COLO668 (cell line): Measurements from ENCODE around the gene MTOR.

Experiments used
- DNase-seq: peaks from one replicate; lab custom pipeline; 2025; ENCODE audit not compliant: unreplicated experiment; lab: John Stamatoyannopoulos, UW

Gene MTOR

DNA sequence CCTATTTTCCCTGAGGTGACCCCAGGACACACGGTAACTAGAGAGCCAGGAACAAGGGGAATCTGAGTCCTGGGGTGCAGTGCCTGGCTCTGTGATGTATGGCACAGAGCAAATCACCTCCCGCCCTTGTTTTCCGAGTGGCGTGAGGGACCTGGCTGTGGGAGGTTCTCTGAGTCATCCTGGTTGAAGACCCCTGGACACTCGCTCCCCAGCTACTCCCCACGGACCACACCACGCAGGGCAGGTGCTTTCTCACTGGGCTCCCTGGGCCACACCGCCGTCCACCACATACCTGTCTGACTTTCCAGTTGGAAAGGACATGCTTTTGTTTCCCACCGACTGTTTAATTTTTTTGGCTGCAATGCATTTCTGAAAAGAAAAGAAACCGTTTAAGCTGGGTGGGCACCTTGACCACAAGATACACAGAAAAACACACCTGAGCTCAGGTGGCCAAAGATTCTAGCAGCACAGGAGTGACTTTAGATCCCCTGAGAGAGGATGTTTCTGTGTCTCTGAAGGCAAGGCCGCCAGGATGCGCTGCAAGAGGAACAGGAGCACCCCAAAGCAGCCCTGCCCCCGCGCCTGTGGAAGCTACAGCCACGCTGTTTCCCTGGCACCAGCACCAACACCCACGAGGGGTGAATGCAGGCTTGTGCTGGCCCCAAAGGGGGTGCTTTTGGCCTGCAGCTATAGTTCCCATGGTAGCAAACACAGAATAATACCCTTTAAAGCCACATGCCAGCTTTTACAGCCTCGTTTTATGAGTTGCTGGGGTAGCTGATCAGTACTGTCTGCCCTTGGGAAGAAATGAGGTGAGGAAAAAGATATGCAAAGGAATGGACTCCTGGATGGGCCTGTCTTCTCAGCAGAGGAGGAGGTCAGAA, 194.4 kb downstream of the MTOR start:
- DNase-seq, result no peak

DNA sequence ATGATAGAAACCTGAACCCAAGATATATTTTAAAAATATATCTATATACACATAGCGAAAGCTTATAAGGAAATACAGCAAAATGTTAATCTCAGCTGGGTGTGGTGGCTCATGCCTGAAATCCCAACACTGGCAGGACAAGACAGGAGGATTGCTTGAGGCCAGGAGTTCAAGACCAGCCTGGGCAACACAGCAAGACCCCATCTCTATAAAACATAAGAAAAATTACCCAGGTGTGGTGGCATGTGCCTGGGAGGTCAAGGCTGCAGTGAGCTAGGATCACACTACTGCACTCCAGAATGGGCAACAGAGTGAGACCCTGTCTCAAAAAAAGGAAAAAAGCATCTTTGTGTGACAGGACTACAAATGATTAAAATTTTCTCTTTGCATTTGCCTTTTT, 196.6 kb downstream of the MTOR start:
- no peak for DNase-seq

DNA sequence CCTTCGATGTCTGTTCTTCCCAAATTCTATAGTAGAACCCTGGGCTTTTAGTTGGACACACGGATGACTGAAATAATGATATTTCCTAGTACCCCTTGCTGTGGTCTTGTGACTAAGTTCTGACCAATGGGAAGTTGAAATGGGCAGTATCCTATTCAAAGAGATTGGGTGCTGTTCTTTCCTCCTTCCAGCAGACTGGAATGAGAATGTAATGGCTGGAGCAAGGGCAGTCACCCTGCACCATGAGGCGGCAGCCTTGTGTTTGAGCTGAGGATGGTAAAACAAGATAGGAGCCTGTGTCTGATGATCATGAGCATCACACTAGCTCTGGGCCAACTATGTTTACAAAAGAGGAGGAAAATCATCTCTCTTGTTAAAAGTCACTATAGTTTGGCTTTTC, 197.4 kb downstream of the MTOR start:
- DNase-seq, result no peak

DNA sequence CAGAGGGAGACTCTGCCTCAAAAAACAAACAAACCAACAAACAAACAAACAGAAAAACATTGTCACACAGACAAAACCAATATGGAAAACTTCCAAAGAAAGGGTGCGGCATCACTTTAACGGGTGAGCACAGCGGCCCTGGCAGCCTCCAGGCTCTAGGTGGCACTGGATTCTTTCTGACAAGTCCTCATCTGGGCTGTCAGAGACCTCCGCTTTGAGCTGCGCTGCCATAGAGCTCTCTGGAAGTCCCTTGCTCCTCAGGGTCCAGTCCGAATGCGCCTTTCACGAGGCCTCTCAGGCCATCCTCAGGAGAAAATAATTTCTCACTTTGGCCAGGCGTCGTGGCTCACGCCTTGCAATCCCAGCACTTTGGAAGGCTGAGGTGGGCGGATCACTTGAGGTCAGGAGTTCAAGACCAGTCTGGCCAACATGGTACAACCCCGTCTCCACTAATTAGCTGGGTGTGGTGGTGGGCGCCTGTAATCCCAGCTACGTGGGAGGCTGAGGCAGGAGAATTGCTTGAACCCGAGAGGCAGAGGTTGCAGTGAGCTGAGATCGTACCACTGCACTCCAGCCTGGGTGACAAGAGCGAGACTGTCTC, 198.3 kb downstream of the MTOR start:
- peak; percentile 35 for DNase-seq

DNA sequence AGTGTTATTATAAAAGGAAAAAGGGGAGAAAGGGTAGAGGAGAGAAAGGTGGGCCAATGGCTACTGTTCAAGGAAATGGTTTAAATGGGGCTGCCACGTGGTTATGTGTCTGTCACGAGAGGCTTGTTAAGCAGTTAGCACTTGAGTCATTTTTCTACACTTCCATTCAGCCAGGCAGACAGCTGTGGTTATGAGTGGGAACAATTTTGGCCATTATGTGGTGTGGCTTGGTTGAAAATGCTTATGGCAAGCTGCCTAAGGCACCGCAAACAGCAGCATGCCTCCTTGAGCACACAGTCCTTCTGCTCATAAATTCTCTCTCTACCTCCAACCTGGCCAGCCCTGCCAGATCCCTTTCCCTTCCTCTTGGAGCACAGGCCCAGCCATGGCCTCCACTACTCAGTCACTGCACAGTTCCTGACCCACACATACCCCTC, 199.4 kb downstream of the MTOR start:
- DNase-seq, result no peak

DNA sequence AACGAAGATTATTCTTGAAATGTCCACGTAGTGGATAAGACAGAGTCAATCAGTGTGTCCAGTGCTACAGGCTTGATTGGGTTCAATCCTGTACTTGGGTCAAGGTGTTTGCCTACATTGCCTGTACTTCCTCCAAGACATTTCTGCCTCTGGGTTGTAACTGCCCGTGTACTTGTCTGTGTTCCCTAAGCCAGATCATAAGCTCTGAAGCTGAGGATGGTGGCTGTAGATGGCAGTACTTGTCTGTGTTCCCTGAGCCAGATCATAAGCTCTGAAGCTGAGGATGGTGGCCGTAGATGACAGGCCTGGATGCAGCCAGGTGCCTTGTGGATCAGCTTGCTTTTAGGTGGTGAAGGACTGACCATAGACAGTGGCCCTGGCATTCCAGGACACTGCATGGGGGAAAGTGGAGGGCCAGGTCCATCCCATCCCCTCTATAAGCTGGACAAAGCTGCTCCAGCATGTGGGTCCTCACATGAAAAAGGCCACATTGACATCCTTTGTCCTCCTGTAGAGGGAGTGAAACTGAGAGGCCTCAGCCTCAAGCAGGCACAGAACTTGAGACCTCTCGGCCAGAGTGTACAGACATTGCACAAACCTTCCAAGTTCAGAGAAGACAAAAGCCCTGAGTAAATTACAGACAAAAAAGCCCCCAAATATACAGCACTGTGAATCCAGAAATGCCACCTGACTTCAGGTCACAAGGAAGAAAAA, 200.5 kb downstream of the MTOR start:
- DNase-seq, result no peak

DNA sequence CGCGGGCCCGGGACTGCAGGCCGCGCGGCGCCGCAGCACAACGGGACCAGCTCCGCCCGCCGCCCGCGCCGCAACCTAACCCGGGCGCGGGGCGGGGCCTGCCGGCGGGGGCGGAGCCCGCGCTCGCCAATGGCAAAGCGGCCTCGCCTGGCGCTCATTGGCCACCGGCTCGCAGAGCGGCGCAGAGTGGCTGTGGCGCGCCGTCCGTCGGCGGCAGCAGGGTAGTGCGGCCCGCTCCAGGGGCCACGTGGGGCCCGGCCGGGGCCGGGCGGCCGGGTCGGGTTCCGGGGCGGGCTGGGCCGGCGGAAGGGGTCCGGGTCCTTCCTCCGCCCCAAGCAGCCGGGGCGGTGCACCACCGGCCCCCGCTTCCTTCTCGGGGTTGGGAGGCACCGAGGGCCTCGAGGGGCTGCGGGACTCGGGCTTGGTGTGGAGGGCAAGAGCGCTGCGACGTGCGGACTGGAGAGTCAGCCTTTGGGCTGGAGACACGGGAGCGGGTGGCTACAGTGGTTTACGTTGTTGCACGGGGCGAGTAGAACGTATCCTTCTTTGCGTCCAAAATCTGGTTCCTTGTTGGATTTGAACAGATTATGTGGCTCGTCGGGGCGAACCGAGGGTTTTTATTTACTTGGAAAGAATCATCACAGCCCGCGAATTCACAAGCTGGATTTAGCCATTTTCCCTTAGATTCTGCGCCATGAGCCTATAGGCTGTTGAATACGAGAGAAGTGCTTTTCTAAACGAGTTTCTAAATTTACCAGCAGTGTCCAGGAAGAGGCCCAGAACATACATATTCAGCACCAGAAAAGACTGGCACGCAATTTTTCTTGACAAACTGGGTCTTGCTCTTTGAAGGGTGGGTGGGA, 202.2 kb downstream of the MTOR start, which contains the start of gene SRM:
SRM (minus strand) TSS at position 51 of the 863 bp plus-strand sequence. CDS start 75 bp downstream, outside the sequence.
- peak; percentile 100 for DNase-seq

DNA sequence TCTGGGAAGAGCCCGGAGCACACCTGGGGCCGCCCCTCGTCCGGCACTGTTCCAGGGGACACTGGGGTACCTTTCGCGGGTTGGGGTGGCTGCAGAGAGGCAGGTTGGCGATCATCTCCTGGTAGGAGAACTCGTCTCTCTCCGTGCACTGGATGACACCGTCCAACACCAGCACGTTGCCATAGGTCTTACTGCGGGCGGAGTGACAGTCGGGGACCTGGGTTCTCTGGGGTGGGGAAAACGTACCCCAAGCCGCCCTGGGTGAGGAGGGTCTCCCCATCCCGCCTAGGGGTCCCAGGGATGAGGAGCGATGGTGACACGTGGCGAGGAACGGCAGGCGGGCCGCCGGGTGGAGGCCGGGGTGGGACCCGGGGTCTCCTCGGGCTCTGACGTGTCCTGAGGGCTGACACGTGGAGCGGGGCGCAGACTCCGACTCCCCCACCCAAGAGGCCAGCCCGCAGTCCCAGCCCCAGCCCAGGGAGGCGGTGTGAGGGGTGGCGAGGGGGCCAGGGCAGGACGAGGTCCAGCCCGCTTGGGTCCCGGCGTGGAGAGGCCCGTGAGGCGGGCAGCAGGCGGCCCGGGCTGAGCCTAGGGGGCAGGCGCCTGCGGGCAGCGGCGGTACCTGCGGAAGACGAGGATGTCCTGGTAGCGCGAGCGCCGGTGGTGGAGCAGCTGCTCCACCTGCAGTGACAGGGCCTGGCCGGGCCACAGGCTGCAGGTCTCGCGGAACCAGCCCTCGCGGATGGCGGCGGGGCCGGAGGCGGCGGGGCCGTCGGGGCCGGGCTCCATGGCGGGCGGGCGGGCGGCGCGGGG, 203.0 kb downstream of the MTOR start:
- DNase-seq, result no peak

DNA sequence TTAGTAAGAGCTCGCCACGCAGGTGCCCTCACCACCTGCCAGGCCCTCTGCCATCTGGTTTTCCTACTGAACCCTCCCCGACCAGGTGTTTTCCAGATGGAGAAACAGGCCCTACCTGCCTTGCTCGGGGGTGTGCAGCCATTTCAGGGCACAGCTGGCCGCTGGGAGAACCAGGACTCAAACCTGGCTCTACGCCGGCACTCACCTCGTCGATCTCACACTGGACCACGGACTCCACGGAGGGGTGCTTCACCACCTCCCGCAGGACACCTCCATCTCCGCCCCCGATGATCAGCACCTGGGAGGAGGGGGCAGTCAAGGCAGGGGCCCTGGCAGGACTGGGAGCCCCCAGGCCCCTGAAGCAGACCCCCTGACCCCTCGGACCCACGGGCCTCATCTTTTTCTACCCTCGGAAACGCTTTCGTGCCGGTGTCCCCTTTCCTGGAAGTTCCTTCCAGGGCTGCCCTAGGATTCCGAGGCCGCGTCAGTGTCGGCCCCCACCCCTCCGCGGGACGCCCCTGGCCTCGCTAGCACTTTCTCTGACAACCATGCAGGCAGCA, 203.7 kb downstream of the MTOR start:
- peak; percentile 94 for DNase-seq

DNA sequence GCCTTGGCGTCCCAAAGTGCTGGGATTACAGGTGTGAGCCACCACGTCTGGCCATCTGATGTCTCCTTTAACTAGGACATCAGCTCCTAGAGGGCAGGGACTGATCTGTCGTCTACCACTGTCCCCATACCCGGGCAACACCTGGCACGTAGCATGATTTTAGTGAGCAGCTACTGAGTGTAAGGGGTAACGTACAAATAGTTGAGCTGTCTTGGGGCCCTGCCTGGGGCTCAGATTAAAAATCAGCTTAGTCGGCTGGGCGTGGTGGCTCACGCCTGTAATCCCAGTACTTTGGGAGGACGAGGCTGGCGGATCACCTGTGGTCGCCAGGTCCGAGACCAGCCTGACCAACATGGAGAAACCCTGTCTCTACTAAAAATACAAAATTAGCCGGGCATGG, 204.3 kb downstream of the MTOR start:
- no peak for DNase-seq

DNA sequence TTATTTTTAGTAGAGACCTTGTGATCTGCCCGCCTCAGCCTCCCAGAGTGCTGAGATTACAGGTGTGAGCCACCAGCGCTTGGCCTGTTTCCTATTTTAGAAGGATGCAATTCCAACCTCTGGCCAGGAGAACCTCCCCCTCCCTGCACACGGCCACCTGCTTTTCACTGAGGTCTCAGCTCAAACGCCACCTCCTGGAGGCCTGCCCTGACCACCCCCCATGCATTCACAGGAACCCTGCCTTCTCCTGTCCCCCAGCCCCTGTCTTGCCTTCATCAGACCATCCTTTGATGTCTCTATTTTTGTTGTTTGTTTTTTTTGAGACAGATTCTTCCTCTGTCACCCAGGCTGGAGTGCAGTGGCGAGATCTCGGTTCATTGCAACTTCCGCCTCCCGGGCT, 204.9 kb downstream of the MTOR start:
- DNase-seq, result no peak
